GM19395 (cell line): ENCODE results near the gene ZSCAN9.

Experiments
- ATAC-seq: cut with Tn5 transposase; IDR thresholded peaks from one replicate; pipeline ENCODE4 v1.9.1; 2021; ENCODE audit warnings: mild to moderate bottlenecking, moderate library complexity; ENCODE audit not compliant: unreplicated experiment

The ZSCAN9 gene

DNA sequence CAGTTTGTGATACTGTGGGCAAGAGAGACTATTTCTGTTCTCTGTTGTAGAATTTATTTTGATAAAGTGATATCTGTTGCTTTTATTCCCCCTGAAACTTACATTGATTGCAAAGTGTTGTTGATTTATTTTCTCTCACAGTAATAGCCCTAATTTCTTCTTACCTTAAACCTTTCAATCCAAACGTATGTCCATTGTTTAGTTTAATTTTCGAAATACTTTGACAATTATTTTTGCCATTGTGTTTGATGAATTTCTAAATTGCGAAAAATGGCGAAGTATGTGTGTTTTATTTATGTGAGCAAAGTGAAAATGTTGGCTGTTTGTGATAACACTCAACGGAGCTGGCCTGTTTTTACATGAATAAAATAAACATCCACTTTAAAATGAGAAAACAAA, 41.5 kb downstream of the ZSCAN9 start:
- no peak for ATAC-seq

DNA sequence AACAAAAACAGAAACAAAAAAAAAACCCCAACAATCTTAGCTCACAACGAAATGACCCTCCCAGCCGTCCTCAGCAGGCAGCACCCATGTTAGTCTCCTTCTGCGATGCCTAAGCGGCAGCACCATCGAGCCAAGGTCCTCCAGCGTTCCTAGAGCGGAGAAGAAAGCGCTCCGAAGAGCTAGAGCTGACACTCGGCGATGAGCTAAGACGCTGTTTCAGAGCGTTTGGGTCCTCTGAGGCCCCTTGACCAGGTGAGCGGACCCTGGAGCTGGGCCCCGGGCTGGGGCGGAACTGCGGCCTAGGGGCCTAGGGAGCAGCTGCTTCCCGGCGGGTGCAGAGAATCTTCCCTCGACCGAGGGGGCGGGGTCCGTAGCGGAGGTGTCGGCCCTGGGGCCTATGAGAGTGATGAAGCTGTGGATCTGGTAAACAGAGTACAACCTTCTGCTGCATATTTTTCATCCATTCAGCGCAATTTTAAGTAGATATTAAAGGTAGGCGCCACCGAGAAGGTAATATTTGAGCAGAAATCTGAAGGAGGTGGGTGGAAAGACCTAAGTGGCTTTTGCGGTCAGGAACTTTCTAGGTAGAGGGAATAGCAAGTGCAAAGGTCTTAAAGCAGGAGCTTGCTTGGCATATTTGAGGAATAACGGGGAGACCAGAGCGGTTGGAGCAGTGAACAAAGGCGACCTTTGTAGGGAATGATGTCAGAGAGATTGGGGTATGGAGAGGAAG, 42.1 kb downstream of the ZSCAN9 start, which contains the start of gene ZSCAN26:
Gene ZSCAN26 (plus strand): TSS at position 182 of the 733 bp plus-strand sequence. CDS start 4,777 bp downstream, outside the sequence.
- peak; percentile 94 for ATAC-seq

- no peak for ATAC-seq
Measured at GRCh38 chr6:28267695-28268059, 42.6 kb downstream of the ZSCAN9 start.

GRCh38 chr6:28269492-28269891, 44.4 kb downstream of the ZSCAN9 start:
- no peak for ATAC-seq

- ATAC-seq: no peak
Measured at GRCh38 chr6:28274888-28275287, 49.8 kb downstream of the ZSCAN9 start.

- ATAC-seq: no peak
Measured at GRCh38 chr6:28277746-28278145, 52.7 kb downstream of the ZSCAN9 start.

DNA sequence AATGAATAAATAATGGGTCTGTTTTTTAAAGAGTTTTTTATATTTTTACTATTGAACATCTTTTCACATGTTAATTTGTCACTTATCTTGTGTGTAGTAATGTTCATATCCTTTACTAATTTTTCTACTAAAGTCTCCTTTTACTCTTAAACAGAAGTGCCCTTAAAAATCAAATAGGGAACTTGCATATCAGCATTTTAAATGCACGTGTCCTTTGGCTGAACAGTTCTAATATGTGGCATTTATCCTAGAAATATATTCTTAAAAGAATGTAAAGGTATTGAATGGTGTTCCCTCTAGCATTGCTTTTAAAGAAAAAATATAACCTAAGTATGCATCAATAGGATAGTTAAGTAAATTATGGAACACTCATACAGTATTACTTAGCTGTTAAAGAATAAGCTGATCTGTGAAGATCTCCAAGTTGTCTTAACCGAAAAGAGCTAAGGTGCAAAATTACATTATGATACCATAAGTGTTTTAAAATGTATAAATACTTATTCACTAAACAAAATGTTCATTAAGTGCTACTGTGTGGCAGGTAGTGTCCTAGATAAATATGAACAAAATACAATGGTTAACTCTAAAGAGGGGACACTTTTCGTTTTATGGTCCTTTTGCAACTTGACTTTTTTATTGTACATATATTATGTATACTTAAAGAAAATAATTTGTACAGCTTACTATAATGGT, 55.7 kb downstream of the ZSCAN9 start:
- no peak for ATAC-seq

DNA sequence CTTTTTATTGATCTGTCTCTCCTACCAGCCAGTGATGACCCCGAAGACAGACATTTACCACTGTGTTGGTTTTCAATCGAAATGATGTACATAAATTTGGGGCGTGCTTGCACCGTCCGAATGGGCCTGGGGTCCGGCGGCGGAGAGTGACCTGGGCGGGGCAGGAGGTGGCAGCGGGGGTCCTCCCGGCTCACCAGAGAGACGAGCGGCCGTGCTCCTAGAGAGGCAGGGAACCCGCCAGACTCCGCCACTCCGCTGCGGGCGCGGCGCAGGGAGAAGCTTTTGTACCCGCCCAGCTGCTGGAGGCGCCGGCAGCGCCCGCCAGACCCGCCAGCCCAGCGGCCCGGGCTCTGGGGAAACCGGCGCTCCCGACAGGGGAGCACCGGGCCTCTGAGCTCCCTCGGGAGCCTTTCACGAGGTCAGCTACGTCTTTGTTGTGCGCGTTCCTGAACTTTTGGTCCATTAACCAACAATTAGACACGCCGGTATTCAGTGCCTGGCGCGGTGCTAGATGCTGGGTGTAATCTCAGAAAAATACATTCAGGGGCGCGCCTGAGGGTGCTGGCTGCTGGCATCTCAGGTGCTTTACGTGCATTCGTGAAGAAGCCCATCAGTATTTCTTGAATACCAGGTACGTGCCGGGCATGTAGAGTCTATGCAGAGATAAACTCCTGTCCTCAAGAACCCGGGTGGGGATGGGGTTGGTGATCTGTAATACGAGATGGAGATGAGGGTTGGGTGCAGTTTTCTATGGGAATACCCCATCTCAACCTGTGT, 56.4 kb downstream of the ZSCAN9 start, which contains the start of gene PGBD1:
Gene PGBD1 (plus strand): TSS at position 285 of the 777 bp plus-strand sequence. CDS start 2,242 bp downstream, outside the sequence.
- peak; percentile 85 for ATAC-seq

DNA sequence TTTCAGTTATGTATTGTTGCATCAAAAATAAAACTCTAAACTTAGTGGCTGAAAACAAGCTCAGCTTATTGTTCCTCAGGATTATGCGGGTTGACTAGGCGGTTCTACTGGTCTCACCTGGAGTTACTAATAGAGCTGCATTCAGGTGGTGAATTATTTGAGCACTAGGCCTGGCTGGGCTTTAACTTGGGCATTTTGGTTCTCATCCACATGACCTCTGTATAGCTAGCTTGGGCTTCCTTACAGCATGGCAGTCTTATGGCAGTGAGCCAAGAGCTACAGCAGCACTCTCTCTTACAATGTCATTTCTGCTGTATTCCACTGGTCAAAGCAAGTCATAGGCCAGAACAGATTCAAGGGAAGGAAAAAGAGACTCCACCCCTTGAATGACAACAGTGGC, 57.9 kb downstream of the ZSCAN9 start:
- ATAC-seq: no peak
